HepG2 (cell line): ENCODE results near the gene MLYCD. TPM values are rescaled to one million over a fixed set of nuclear protein-coding genes. Genes with fewer than 3 reads are reported as not detected.

ENCODE experiments used
- AHR ChIP-seq: IDR thresholded peaks from 2 replicates; pipeline ENCODE4 v1.6.1; 2018; ENCODE audit warnings: missing genetic modification reagents, missing compliant biosample characterization
- EED ChIP-seq: sonication (generic); formaldehyde crosslinking; IDR thresholded peaks from 2 replicates; pipeline ENCODE4 v1.5.0; 2020; ENCODE audit warnings: mild to moderate bottlenecking, missing genetic modification reagents
- ELF3 ChIP-seq: IDR thresholded peaks from 2 replicates; pipeline ENCODE4 v1.6.1; 2016; ENCODE audit warnings: missing genetic modification reagents, missing compliant biosample characterization
- IRF2 ChIP-seq: IDR thresholded peaks from 2 replicates; pipeline ENCODE4 v1.6.1; 2018; ENCODE audit warnings: missing genetic modification reagents, missing compliant biosample characterization
- KDM5B ChIP-seq: sonication (generic); formaldehyde crosslinking; IDR thresholded peaks from 2 replicates; pipeline ENCODE4 v1.4.0; 2020; ENCODE audit warnings: missing genetic modification reagents, mild to moderate bottlenecking, borderline replicate concordance
- MATR3 ChIP-seq: sonication (generic); formaldehyde crosslinking; IDR thresholded peaks from 2 replicates; pipeline ENCODE4 v1.4.0; 2020; ENCODE audit warnings: missing genetic modification reagents
- NCOR1 ChIP-seq: fragments of 200-600 bp; sonication (generic); IDR thresholded peaks from 2 replicates; pipeline ENCODE4 v1.7.0; 2017; ENCODE audit warnings: antibody characterized with exemption, low read length, borderline replicate concordance
- NFIB ChIP-seq: sonication (generic); formaldehyde crosslinking; IDR thresholded peaks from 2 replicates; pipeline ENCODE4 v1.9.0; 2021; ENCODE audit warnings: missing genetic modification reagents, mild to moderate bottlenecking, borderline replicate concordance
- NKX3-1 ChIP-seq: sonication (generic); formaldehyde crosslinking; IDR thresholded peaks from 2 replicates; pipeline ENCODE4 v1.5.0; 2020; ENCODE audit warnings: missing genetic modification reagents
- RAD21 ChIP-seq: fragments of 450-650 bp; formaldehyde crosslinking; IDR thresholded peaks from 2 replicates; pipeline ENCODE4 v1.5.0; 2020; ENCODE audit warnings: mild to moderate bottlenecking
- REL ChIP-seq: sonication (generic); formaldehyde crosslinking; conservative IDR thresholded peaks from 2 replicates; pipeline ENCODE4 v1.8.0; 2022; ENCODE audit warnings: mild to moderate bottlenecking, missing genetic modification reagents, moderate library complexity
- SAP130 ChIP-seq: IDR thresholded peaks from 2 replicates; pipeline ENCODE4 v1.6.1; 2016; ENCODE audit warnings: low read depth
- SMC3 ChIP-seq: IDR thresholded peaks from 2 replicates; pipeline ENCODE4 v1.6.1; 2011; ENCODE audit warnings: low read length, improper control_type of control experiment
- SRSF1 ChIP-seq: fragments of 200-400 bp; formaldehyde crosslinking; optimal IDR thresholded peaks from 2 replicates; pipeline ENCODE3; 2017; ENCODE audit warnings: mild to moderate bottlenecking, low read depth, low read length, moderate library complexity
- STAG1 ChIP-seq: sonication (generic); formaldehyde crosslinking; IDR thresholded peaks from 2 replicates; pipeline ENCODE4 v1.4.0; 2020; ENCODE audit warnings: missing genetic modification reagents
- TRIM24 ChIP-seq: sonication (generic); formaldehyde crosslinking; IDR thresholded peaks from 2 replicates; pipeline ENCODE4 v1.8.0; 2022; ENCODE audit warnings: mild to moderate bottlenecking, missing genetic modification reagents
- YEATS2 ChIP-seq: sonication (generic); formaldehyde crosslinking; IDR thresholded peaks from 2 replicates; pipeline ENCODE4 v1.4.0; 2020; ENCODE audit warnings: missing genetic modification reagents, borderline replicate concordance
- ZC3H13 ChIP-seq: sonication (generic); formaldehyde crosslinking; IDR thresholded peaks from 2 replicates; pipeline ENCODE4 v1.8.1; 2023; ENCODE audit warnings: mild to moderate bottlenecking, missing genetic modification reagents, moderate library complexity
- ZEB1 ChIP-seq: IDR thresholded peaks from 2 replicates; pipeline ENCODE4 v1.6.1; 2012; ENCODE audit warnings: mild to moderate bottlenecking, low read depth, inconsistent platforms; ENCODE audit not compliant: insufficient replicate concordance
- ZFP36 ChIP-seq: fragments of 150-350 bp; IDR thresholded peaks from 2 replicates; pipeline ENCODE4 v1.6.1; 2018; ENCODE audit warnings: borderline replicate concordance, low read length, low read depth; ENCODE audit not compliant: partially characterized antibody
- ZFP62 ChIP-seq: sonication (generic); formaldehyde crosslinking; IDR thresholded peaks from 2 replicates; pipeline ENCODE4 v1.4.0; 2020; ENCODE audit warnings: missing genetic modification reagents
- ZNF30 ChIP-seq: sonication (generic); formaldehyde crosslinking; IDR thresholded peaks from 2 replicates; pipeline ENCODE4 v1.5.0; 2020; ENCODE audit warnings: mild to moderate bottlenecking, missing genetic modification reagents
- ZNF329 ChIP-seq: sonication (generic); formaldehyde crosslinking; IDR thresholded peaks from 2 replicates; pipeline ENCODE4 v1.9.0; 2021; ENCODE audit warnings: low read depth, mild to moderate bottlenecking, missing genetic modification reagents
- ZNF343 ChIP-seq: sonication (generic); formaldehyde crosslinking; IDR thresholded peaks from 2 replicates; pipeline ENCODE4 v1.4.0; 2020; ENCODE audit warnings: mild to moderate bottlenecking, missing genetic modification reagents
- ZNF382 ChIP-seq: sonication (generic); formaldehyde crosslinking; IDR thresholded peaks from 2 replicates; pipeline ENCODE4 v1.5.0; 2020; ENCODE audit warnings: missing genetic modification reagents, mild to moderate bottlenecking, borderline replicate concordance
- ZNF546 ChIP-seq: sonication (generic); formaldehyde crosslinking; conservative IDR thresholded peaks from 2 replicates; pipeline ENCODE4 v1.8.1; 2023; ENCODE audit warnings: mild to moderate bottlenecking, missing genetic modification reagents
- ZNF550 ChIP-seq: sonication (generic); formaldehyde crosslinking; IDR thresholded peaks from 2 replicates; pipeline ENCODE4 v1.4.0; 2020; ENCODE audit warnings: mild to moderate bottlenecking, missing genetic modification reagents, borderline replicate concordance
- ZNF75D ChIP-seq: sonication (generic); formaldehyde crosslinking; IDR thresholded peaks from 2 replicates; pipeline ENCODE4 v1.8.1; 2023; ENCODE audit warnings: missing genetic modification reagents, mild to moderate bottlenecking, borderline replicate concordance
- ZNF775 ChIP-seq: sonication (generic); formaldehyde crosslinking; IDR thresholded peaks from 2 replicates; pipeline ENCODE4 v1.4.0; 2020; ENCODE audit warnings: missing genetic modification reagents, mild to moderate bottlenecking, moderate library complexity, borderline replicate concordance
- ZNF841 ChIP-seq: sonication (generic); formaldehyde crosslinking; IDR thresholded peaks from 2 replicates; pipeline ENCODE4 v1.8.1; 2023; ENCODE audit warnings: missing genetic modification reagents, borderline replicate concordance
- ZSCAN31 ChIP-seq: sonication (generic); formaldehyde crosslinking; IDR thresholded peaks from 2 replicates; pipeline ENCODE4 v1.5.0; 2020; ENCODE audit warnings: low read depth, mild to moderate bottlenecking, missing genetic modification reagents
- polyA plus RNA-seq, 8 experiments: library from polyadenylated mRNA; depleted of rRNA in 3 of 8; stranded (reverse) in 7 of 8; unstranded in 1 of 8; fragments of >200 nt; fragmentation: Illumina TruSeq in 4 of 8; extraction: Trizol in 4 of 8; gene quantifications; 2 replicates each; pipeline versions ENCODE4 v1.2.1 to v1.2.3, GENCODE V29; 2011 to 2016; ENCODE audit warnings: low read depth in 4 of 8, missing spikeins in 1 of 8, mixed read lengths in 1 of 8; ENCODE audit not compliant: insufficient read depth in 1 of 8
- total RNA-seq, 5 experiments: library from RNA; depleted of rRNA; stranded (reverse); fragments of >200 nt; fragmentation: Illumina TruSeq; extraction: Trizol; gene quantifications; 2 replicates each; pipeline ENCODE4 v1.2.3, GENCODE V29; 2016; ENCODE audit warnings: low read depth in 1 of 5
- TF ChIP-seq, protein P1 (sequence below): sonication (generic); formaldehyde crosslinking; IDR thresholded peaks from 2 replicates; pipeline ENCODE4 v1.9.0; 2021; ENCODE audit warnings: missing genetic modification reagents, borderline replicate concordance
- TF ChIP-seq, protein P2 (sequence below): IDR thresholded peaks from 2 replicates; pipeline ENCODE4 v1.6.1; 2012; ENCODE audit warnings: inconsistent platforms

Gene MLYCD
- total and polyA plus RNA-seq, 2 of the 13 experiments (the other 11 are each of a cell fraction or from before 2014, with no cell fraction given): 1.8 to 4.0 TPM

DNA sequence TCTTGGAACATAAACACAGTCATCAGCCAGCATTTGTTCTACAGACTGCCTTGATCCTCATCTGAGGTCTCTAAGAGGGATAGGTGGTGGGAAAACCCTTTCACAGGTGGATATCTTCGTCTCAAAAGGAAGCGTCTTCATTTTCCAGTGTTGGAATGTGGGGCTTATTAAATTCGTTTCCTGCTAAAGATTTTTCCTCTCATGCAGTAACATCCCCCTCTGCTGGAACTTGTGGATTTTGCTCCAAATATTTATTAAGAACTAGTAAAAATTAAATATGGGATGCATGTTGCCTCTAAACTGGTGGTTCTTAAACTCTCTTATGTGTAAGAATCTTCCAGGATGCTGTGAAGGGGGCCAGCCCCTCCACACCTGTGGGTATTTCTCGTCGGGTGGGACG, 20.1 kb upstream of the MLYCD start (continued):
- TF ChIP-seq, protein P1, sequence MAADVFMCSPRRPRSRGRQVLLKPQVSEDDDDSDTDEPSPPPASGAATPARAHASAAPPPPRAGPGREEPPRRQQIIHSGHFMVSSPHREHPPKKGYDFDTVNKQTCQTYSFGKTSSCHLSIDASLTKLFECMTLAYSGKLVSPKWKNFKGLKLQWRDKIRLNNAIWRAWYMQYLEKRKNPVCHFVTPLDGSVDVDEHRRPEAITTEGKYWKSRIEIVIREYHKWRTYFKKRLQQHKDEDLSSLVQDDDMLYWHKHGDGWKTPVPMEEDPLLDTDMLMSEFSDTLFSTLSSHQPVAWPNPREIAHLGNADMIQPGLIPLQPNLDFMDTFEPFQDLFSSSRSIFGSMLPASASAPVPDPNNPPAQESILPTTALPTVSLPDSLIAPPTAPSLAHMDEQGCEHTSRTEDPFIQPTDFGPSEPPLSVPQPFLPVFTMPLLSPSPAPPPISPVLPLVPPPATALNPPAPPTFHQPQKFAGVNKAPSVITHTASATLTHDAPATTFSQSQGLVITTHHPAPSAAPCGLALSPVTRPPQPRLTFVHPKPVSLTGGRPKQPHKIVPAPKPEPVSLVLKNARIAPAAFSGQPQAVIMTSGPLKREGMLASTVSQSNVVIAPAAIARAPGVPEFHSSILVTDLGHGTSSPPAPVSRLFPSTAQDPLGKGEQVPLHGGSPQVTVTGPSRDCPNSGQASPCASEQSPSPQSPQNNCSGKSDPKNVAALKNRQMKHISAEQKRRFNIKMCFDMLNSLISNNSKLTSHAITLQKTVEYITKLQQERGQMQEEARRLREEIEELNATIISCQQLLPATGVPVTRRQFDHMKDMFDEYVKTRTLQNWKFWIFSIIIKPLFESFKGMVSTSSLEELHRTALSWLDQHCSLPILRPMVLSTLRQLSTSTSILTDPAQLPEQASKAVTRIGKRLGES (CRISPR knock-in tag): no peak
- no peak for TF ChIP-seq NKX3-1
- 0 out of 2 replicates have a peak, but pooled peaks have one; percentile 31 for TF ChIP-seq ELF3 (CRISPR knock-in tag)
- no peak for TF ChIP-seq TRIM24 (CRISPR knock-in tag)
- TF ChIP-seq RAD21: peak; percentile 71
- no peak for TF ChIP-seq ZEB1
- TF ChIP-seq ZNF841 (CRISPR knock-in tag): no peak
- TF ChIP-seq ZNF775 (CRISPR knock-in tag): no peak
- TF ChIP-seq SRSF1: no peak
- peak; percentile 31 for TF ChIP-seq ZFP36
- no peak for TF ChIP-seq IRF2 (CRISPR knock-in tag)
- TF ChIP-seq EED: no peak
- TF ChIP-seq ZNF546: no peak
- no peak for TF ChIP-seq ZNF382 (CRISPR knock-in tag)
- TF ChIP-seq NCOR1: no peak
- TF ChIP-seq KDM5B (CRISPR knock-in tag): no peak
- no peak for TF ChIP-seq NFIB (CRISPR knock-in tag)
- peak; percentile 76 for TF ChIP-seq SMC3
- TF ChIP-seq ZC3H13 (CRISPR knock-in tag): no peak
- no peak for TF ChIP-seq YEATS2
- TF ChIP-seq REL: no peak
- TF ChIP-seq, protein P2, sequence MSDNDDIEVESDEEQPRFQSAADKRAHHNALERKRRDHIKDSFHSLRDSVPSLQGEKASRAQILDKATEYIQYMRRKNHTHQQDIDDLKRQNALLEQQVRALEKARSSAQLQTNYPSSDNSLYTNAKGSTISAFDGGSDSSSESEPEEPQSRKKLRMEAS: no peak
- TF ChIP-seq MATR3: no peak
- TF ChIP-seq ZNF329 (CRISPR knock-in tag): no peak
- no peak for TF ChIP-seq ZNF343 (CRISPR knock-in tag)
- no peak for TF ChIP-seq ZNF30 (CRISPR knock-in tag)
- TF ChIP-seq SAP130 (CRISPR knock-in tag): no peak
- peak; percentile 80 for TF ChIP-seq STAG1 (CRISPR knock-in tag)
- no peak for TF ChIP-seq ZNF75D
- no peak for TF ChIP-seq ZFP62 (CRISPR knock-in tag)
- no peak for TF ChIP-seq ZNF550 (CRISPR knock-in tag)
- TF ChIP-seq AHR (CRISPR knock-in tag): no peak
- TF ChIP-seq ZSCAN31 (CRISPR knock-in tag): no peak
